Naive thymus-derived CD4-positive, alpha-beta T cell (primary cell): ENCODE results near the gene NTRK1. TPM values are rescaled to one million over a fixed set of nuclear protein-coding genes. Genes with fewer than 3 reads are reported as not detected.

Source experiments
- ATAC-seq: fragments of 150-1000 bp; cut with Tn5 transposase; 2 replicates; pipeline ENCODE4 v1.10.0; 2021; ENCODE audit warnings: mild to moderate bottlenecking, moderate library complexity
- CTCF ChIA-PET: fragments of 350-600 bp; sonication (Branson Sonifier 250); formaldehyde crosslinking; loops from one replicate; lab custom pipeline; 2021; ENCODE audit warnings: antibody characterized with exemption; lab: Charles Lee
- POLR2A ChIA-PET: fragments of 350-600 bp; sonication (Branson Sonifier 250); formaldehyde crosslinking; loops from one replicate; lab custom pipeline; 2021; ENCODE audit warnings: antibody characterized with exemption, inconsistent platforms; lab: Charles Lee
- DNase-seq, 9 donors: peaks; one replicate each; pipeline versions ENCODE4 v3.0.0 to v3.0.0-alpha.2; 2020 to 2022; ENCODE audit warnings: mixed read lengths in 1 of 9
- H3K27ac ChIP-seq: one replicate; pipeline ENCODE4 v1.7.0; 2013; ENCODE audit warnings: mild to moderate bottlenecking, low read depth, low read length, moderate library complexity
- H3K27me3 ChIP-seq, 2 donors: one replicate each; pipeline ENCODE4 v1.7.0; 2013; ENCODE audit warnings: low read length in 2 of 2, mild to moderate bottlenecking in 2 of 2, moderate library complexity in 2 of 2; ENCODE audit not compliant: control insufficient read depth in 2 of 2, insufficient read depth in 2 of 2
- H3K36me3 ChIP-seq, 3 experiments: 1 replicate in 2 of 3; 2 replicates in 1 of 3; pipeline ENCODE4 v1.7.0; 2013; ENCODE audit warnings: low read length in 3 of 3, mild to moderate bottlenecking in 3 of 3, moderate library complexity in 1 of 3; ENCODE audit not compliant: insufficient read depth in 3 of 3, control insufficient read depth in 2 of 3
- H3K4me1 ChIP-seq, 2 donors: one replicate each; pipeline ENCODE4 v1.7.0; 2013; ENCODE audit warnings: low read length in 2 of 2, mild to moderate bottlenecking in 2 of 2, moderate library complexity in 1 of 2; ENCODE audit not compliant: control insufficient read depth in 2 of 2, insufficient read depth in 2 of 2
- H3K4me3 ChIP-seq: 2 replicates; pipeline ENCODE4 v1.7.0; 2013; ENCODE audit warnings: mild to moderate bottlenecking, low read length
- H3K9me3 ChIP-seq, 3 experiments: 1 replicate in 2 of 3; 2 replicates in 1 of 3; pipeline ENCODE4 v1.7.0; 2013; ENCODE audit warnings: low read length in 3 of 3; ENCODE audit not compliant: control insufficient read depth in 2 of 3
- H3K27ac Mint-ChIP-seq, 9 donors: one replicate each; pipeline ENCODE4 v1.8.0; 2020 to 2022; ENCODE audit warnings: mixed read lengths in 9 of 9, mild to moderate bottlenecking in 8 of 9, moderate library complexity in 5 of 9, inconsistent platforms in 2 of 9
- H3K27me3 Mint-ChIP-seq, 5 donors: one replicate each; pipeline ENCODE4 v1.8.0; 2021 to 2022; ENCODE audit warnings: mixed read lengths in 5 of 5, mild to moderate bottlenecking in 1 of 5
- H3K36me3 Mint-ChIP-seq, 5 donors: one replicate each; pipeline ENCODE4 v1.8.0; 2020 to 2022; ENCODE audit warnings: mixed read lengths in 5 of 5, mild to moderate bottlenecking in 3 of 5, inconsistent platforms in 1 of 5
- H3K4me1 Mint-ChIP-seq, 7 donors: one replicate each; pipeline ENCODE4 v1.8.0; 2020 to 2022; ENCODE audit warnings: mixed read lengths in 7 of 7, mild to moderate bottlenecking in 3 of 7, inconsistent platforms in 1 of 7
- H3K4me3 Mint-ChIP-seq, 10 donors: one replicate each; pipeline ENCODE4 v1.8.0; 2020 to 2022; ENCODE audit warnings: mild to moderate bottlenecking in 10 of 10, mixed read lengths in 10 of 10, moderate library complexity in 6 of 10, inconsistent platforms in 2 of 10
- H3K9me3 Mint-ChIP-seq, 11 donors: one replicate each; pipeline ENCODE4 v1.8.0; 2020 to 2022; ENCODE audit warnings: mixed read lengths in 11 of 11, mild to moderate bottlenecking in 4 of 11, inconsistent platforms in 1 of 11, moderate library complexity in 1 of 11
- intact Hi-C, 2 donors: fragments of 100-400 bp; cut with micrococcal nuclease; formaldehyde crosslinking; loops; one replicate each; pipeline ENCODE4 v1.15.1; 2023
- polyA plus RNA-seq, 2 donors: library from polyadenylated mRNA; unstranded; fragments of 300-500 nt; fragmentation: Illumina TruSeq; gene quantifications; one replicate each; pipeline ENCODE4 v1.2.3, GENCODE V29; 2021
- total RNA-seq, 6 experiments: library from RNA in 5 of 6; stranded (reverse) in 5 of 6; gene quantifications; 1 replicate in 5 of 6; 2 replicates in 1 of 6; pipeline ENCODE4 v1.2.3 and lab custom pipeline; 2021 to 2026

Gene NTRK1
- total and polyA plus RNA-seq, 7 experiments from 2014 or later: 0.09 to 17.3 (median 3.3) TPM; not detected in 3

GRCh38 chr1:156834322-156834721, 26.3 kb upstream of the NTRK1 start:
- H3K36me3 ChIP-seq: no peaks in the 10 kb centered on the region
- Mint-ChIP-seq H3K36me3 (no peaks in the 10 kb centered on the region), H3K4me3 (peak overlapping the region in 1 of 10 donors; percentile 28), H3K9me3 (peaks cover 0 to 3% (median 0%) of the 10 kb centered on the region in 11 donors), H3K27ac (peak overlapping the region in 2 of 9 donors; percentile 5 to 79), H3K27me3 (peaks cover 0 to 24% (median 15%) of the 10 kb centered on the region in 5 donors), H3K4me1 (peaks cover 0 to 55% (median 5%) of the 10 kb centered on the region in 7 donors)
- ChIA-PET POLR2A (no interaction called here), CTCF (no interaction called here)
- no peak overlapping the region for H3K27ac ChIP-seq
- DNase-seq (no peak), ATAC-seq (no peak)
- peaks cover 0 to 8% of the 10 kb centered on the region in 2 donors for H3K4me1 ChIP-seq
- intact Hi-C loops: no loop called here
- no peaks in the 10 kb centered on the region for H3K9me3 ChIP-seq
- no peaks in the 10 kb centered on the region for H3K27me3 ChIP-seq
- H3K4me3 ChIP-seq: no peak overlapping the region

GRCh38 chr1:156836041-156836654, 24.5 kb upstream of the NTRK1 start:
- H3K4me3 Mint-ChIP-seq: peak overlapping the region in 1 of 10 donors; percentile 71
- peaks cover 0 to 3% (median 0%) of the 10 kb centered on the region in 11 donors for H3K9me3 Mint-ChIP-seq
- H3K27me3 Mint-ChIP-seq: peaks cover 7 to 28% (median 21%) of the 10 kb centered on the region in 5 donors
- intact Hi-C loops: loop anchor here in 1 of 2 donors (1.0 kb wide), 1 partner anchor 20 kb away; the partner anchor contains the start of gene SH2D2A
- Histone ChIP-seq H3K27ac (no peak overlapping the region), H3K4me3 (no peak overlapping the region), H3K9me3 (no peaks in the 10 kb centered on the region), H3K4me1 (peaks cover 0 to 8% of the 10 kb centered on the region in 2 donors), H3K27me3 (no peaks in the 10 kb centered on the region), H3K36me3 (no peaks in the 10 kb centered on the region)
- CTCF ChIA-PET: interaction anchor here (1.0 to 4.7 kb wide), 4 partner anchors 23 to 97 kb away, joined by 3 to 73 read pairs (median 6); partner anchors contain the start of genes INSRR and NTRK1
- H3K36me3 Mint-ChIP-seq: no peaks in the 10 kb centered on the region
- peak overlapping the region in 2 of 9 donors; percentile 20 to 91 for H3K27ac Mint-ChIP-seq
- H3K4me1 Mint-ChIP-seq: peaks cover 0 to 59% (median 5%) of the 10 kb centered on the region in 7 donors
- DNase-seq (peak in 1 of 9 donors; percentile 70), ATAC-seq (peak; percentile 62)
- POLR2A ChIA-PET: no interaction called here

- ChIA-PET POLR2A (no interaction called here), CTCF (interaction anchor here (0.8 to 4.7 kb wide), 8 partner anchors 12 to 96 kb away, joined by 3 to 73 read pairs (median 6); partner anchors contain the start of genes INSRR and NTRK1)
- no peak for DNase-seq
- Mint-ChIP-seq H3K4me1 (peaks cover 0 to 59% (median 5%) of the 10 kb centered on the region in 7 donors), H3K4me3 (peak overlapping the region in 1 of 10 donors; percentile 71), H3K27me3 (peaks cover 8 to 30% (median 20%) of the 10 kb centered on the region in 5 donors), H3K9me3 (peaks cover 0 to 3% (median 0%) of the 10 kb centered on the region in 11 donors), H3K27ac (peak overlapping the region in 1 of 9 donors; percentile 91), H3K36me3 (no peaks in the 10 kb centered on the region)
- peaks cover 0 to 8% of the 10 kb centered on the region in 2 donors for H3K4me1 ChIP-seq
- no peaks in the 10 kb centered on the region for H3K36me3 ChIP-seq
- H3K27ac ChIP-seq: no peak overlapping the region
- intact Hi-C loops: loop anchor here in 1 of 2 donors (1.0 kb wide), 1 partner anchor 21 kb away; the partner anchor contains the start of gene SH2D2A
- no peak overlapping the region for H3K4me3 ChIP-seq
- no peaks in the 10 kb centered on the region for H3K27me3 ChIP-seq
- no peaks in the 10 kb centered on the region for H3K9me3 ChIP-seq
- no peak for ATAC-seq
Observed at GRCh38 chr1:156836892-156837291, 23.8 kb upstream of the NTRK1 start.

- H3K27ac ChIP-seq: no peak overlapping the region
- peak in 8 of 9 donors; percentile 30 to 74 (median 50) for DNase-seq
- Mint-ChIP-seq H3K4me1 (peaks cover 1 to 52% (median 2%) of the 10 kb centered on the region in 7 donors), H3K27me3 (peaks cover 23 to 43% (median 33%) of the 10 kb centered on the region in 5 donors), H3K27ac (peak overlapping the region in 3 of 9 donors; percentile 47 to 81 (median 48)), H3K9me3 (peaks cover 0 to 4% (median 0%) of the 10 kb centered on the region in 11 donors), H3K36me3 (peaks cover 0 to under 1% (median 0%) of the 10 kb centered on the region in 5 donors), H3K4me3 (peak overlapping the region in 1 of 10 donors; percentile 34)
- H3K4me1 ChIP-seq: peaks cover 0 to 8% of the 10 kb centered on the region in 2 donors
- peak; percentile 75 for ATAC-seq
- H3K36me3 ChIP-seq: no peaks in the 10 kb centered on the region
- ChIA-PET CTCF (interaction anchor here (0.7 to 4.7 kb wide), 14 partner anchors 10 to 131 kb away, joined by 3 to 73 read pairs (median 6); partner anchors contain the start of genes INSRR and NTRK1), POLR2A (interaction anchor here (1.3 to 1.8 kb wide), 2 partner anchors 10 to 33 kb away, joined by 3 to 5 read pairs; no protein-coding TSS in a partner anchor)
- no peak overlapping the region for H3K4me3 ChIP-seq
- intact Hi-C loops: loop anchor here (1.0 to 2.0 kb wide), 5 partner anchors 21 to 88 kb away; partner anchors contain the start of gene NTRK1 (in 2 of the 2)
- no peaks in the 10 kb centered on the region for H3K27me3 ChIP-seq
- no peaks in the 10 kb centered on the region for H3K9me3 ChIP-seq
Observed at GRCh38 chr1:156838972-156839371, 21.7 kb upstream of the NTRK1 start.

- DNase-seq: no peak
- Mint-ChIP-seq H3K4me3 (no peak overlapping the region), H3K36me3 (peaks cover 0 to 2% (median 0%) of the 10 kb centered on the region in 5 donors), H3K27me3 (peaks cover 29 to 48% (median 33%) of the 10 kb centered on the region in 5 donors), H3K4me1 (peaks cover 5 to 48% (median 7%) of the 10 kb centered on the region in 7 donors), H3K27ac (peak overlapping the region in 1 of 9 donors; percentile 6), H3K9me3 (peaks cover 0 to 4% (median 0%) of the 10 kb centered on the region in 11 donors)
- ChIA-PET POLR2A (interaction anchor here (1.8 kb wide), 1 partner anchor 9 kb away, joined by 5 read pairs; no protein-coding TSS in a partner anchor), CTCF (interaction anchor here (0.8 to 4.7 kb wide), 11 partner anchors 9 to 130 kb away, joined by 3 to 73 read pairs (median 6); partner anchors contain the start of genes INSRR and NTRK1)
- no peak for ATAC-seq
- Histone ChIP-seq H3K27me3 (peaks cover 0 to 3% of the 10 kb centered on the region in 2 donors), H3K4me3 (no peak overlapping the region), H3K4me1 (peaks cover 4 to 8% of the 10 kb centered on the region in 2 donors), H3K9me3 (no peaks in the 10 kb centered on the region), H3K36me3 (no peaks in the 10 kb centered on the region), H3K27ac (no peak overlapping the region)
- intact Hi-C loops: loop anchor here (1.0 to 2.0 kb wide), 5 partner anchors 21 to 88 kb away; partner anchors contain the start of gene NTRK1 (in 2 of the 2)
Observed at GRCh38 chr1:156839426-156840109, 21.1 kb upstream of the NTRK1 start.
